Measurements from ENCODE around the gene ACTRT1. TPM values are rescaled to one million over a fixed set of nuclear protein-coding genes. Genes with fewer than 3 reads are reported as not detected.

ACTRT1 gene
- total RNA-seq, 1 experiment from 2014 or later: not detected

DNA sequence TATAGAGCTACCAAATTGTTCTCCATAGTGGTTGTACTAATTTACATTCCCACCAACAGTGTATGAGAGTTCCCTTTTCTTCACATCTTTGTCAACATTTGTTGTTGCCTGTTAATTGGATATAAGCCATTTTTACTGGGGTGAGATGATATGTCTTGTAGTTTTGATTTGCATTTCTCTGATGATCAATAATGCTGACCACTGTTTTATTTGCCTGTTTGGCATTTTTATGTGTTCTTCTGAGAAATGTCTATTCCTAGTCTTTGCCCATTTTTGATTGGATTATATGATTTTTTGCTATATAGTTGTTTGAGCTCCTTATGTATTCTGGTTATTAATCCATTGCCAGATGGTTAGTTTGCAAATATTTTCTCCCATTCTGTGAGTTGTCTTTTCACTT, 44.3 kb downstream of the ACTRT1 start:
- ATAC-seq (no peak), DNase-seq (ENCODE audit: low read depth, low spot score) (no peak)
- ChIA-PET CTCF (no interaction called here), POLR2A (no interaction called here)
- TF ChIP-seq SIN3A (IDR thresholded peaks at IDR 0.05; ENCODE audit: borderline replicate concordance, insufficient read depth, low read depth, low read length) (no peak), POLR2AphosphoS5 (IDR thresholded peaks at IDR 0.05; ENCODE audit: low read depth, low read length) (no peak), TCF7L2 (IDR thresholded peaks at IDR 0.05; ENCODE audit: low read depth, low read length) (no peak)
- TF ChIP-seq, protein P1, sequence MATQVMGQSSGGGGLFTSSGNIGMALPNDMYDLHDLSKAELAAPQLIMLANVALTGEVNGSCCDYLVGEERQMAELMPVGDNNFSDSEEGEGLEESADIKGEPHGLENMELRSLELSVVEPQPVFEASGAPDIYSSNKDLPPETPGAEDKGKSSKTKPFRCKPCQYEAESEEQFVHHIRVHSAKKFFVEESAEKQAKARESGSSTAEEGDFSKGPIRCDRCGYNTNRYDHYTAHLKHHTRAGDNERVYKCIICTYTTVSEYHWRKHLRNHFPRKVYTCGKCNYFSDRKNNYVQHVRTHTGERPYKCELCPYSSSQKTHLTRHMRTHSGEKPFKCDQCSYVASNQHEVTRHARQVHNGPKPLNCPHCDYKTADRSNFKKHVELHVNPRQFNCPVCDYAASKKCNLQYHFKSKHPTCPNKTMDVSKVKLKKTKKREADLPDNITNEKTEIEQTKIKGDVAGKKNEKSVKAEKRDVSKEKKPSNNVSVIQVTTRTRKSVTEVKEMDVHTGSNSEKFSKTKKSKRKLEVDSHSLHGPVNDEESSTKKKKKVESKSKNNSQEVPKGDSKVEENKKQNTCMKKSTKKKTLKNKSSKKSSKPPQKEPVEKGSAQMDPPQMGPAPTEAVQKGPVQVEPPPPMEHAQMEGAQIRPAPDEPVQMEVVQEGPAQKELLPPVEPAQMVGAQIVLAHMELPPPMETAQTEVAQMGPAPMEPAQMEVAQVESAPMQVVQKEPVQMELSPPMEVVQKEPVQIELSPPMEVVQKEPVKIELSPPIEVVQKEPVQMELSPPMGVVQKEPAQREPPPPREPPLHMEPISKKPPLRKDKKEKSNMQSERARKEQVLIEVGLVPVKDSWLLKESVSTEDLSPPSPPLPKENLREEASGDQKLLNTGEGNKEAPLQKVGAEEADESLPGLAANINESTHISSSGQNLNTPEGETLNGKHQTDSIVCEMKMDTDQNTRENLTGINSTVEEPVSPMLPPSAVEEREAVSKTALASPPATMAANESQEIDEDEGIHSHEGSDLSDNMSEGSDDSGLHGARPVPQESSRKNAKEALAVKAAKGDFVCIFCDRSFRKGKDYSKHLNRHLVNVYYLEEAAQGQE (IDR thresholded peaks at IDR 0.05; ENCODE audit: insufficient read depth in 1 of 2, low read depth in 2 of 2, low read length in 1 of 2): no peak
- TF ChIP-seq, protein P2, sequence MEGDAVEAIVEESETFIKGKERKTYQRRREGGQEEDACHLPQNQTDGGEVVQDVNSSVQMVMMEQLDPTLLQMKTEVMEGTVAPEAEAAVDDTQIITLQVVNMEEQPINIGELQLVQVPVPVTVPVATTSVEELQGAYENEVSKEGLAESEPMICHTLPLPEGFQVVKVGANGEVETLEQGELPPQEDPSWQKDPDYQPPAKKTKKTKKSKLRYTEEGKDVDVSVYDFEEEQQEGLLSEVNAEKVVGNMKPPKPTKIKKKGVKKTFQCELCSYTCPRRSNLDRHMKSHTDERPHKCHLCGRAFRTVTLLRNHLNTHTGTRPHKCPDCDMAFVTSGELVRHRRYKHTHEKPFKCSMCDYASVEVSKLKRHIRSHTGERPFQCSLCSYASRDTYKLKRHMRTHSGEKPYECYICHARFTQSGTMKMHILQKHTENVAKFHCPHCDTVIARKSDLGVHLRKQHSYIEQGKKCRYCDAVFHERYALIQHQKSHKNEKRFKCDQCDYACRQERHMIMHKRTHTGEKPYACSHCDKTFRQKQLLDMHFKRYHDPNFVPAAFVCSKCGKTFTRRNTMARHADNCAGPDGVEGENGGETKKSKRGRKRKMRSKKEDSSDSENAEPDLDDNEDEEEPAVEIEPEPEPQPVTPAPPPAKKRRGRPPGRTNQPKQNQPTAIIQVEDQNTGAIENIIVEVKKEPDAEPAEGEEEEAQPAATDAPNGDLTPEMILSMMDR (IDR thresholded peaks at IDR 0.05): no peak
- in situ Hi-C loops (cut with HindIII; ENCODE audit: low pct_unique_long_range_greater_than_20kb, low sequenced_read_pairs) (no loop called here), intact Hi-C loops (cut with micrococcal nuclease; ENCODE audit: unreplicated experiment) (no loop called here)
- H3K27ac ChIP-seq (ENCODE audit: low read length): no peak overlapping the region
- BruUV-seq (replicated peaks): no TSS peak
- no peaks in the 10 kb centered on the region for H3K36me3 ChIP-seq (ENCODE audit: control insufficient read depth, insufficient read depth, low read length)
- H3K9me3 ChIP-seq (ENCODE audit: control insufficient read depth, insufficient read depth, low read depth, low read length): no peaks in the 10 kb centered on the region
- H3K4me1 ChIP-seq (ENCODE audit: control insufficient read depth, insufficient read depth, low read length): no peaks in the 10 kb centered on the region
- H3K4me3 ChIP-seq (ENCODE audit: low read depth in 2 of 2, low read length in 2 of 2): no peak overlapping the region
- no peaks in the 10 kb centered on the region for H3K27me3 ChIP-seq (ENCODE audit: control insufficient read depth, insufficient read depth, low read length)
